H1 (cell line): ENCODE measurements around the gene RBM17. TPM values are rescaled to one million over a fixed set of nuclear protein-coding genes. Genes with fewer than 3 reads are reported as not detected.

Experiments
- BRCA1 ChIP-seq: IDR thresholded peaks from 2 replicates; pipeline ENCODE4 v1.6.1; 2012; ENCODE audit warnings: low read depth, low read length, improper control_type of control experiment
- CHD7 ChIP-seq: fragments of 300-600 bp; sonication (generic); IDR thresholded peaks from 2 replicates; pipeline ENCODE4 v1.7.1; 2012; ENCODE audit warnings: low read length, moderate library complexity, mild to moderate bottlenecking, inconsistent platforms; ENCODE audit not compliant: insufficient replicate concordance
- CTBP2 ChIP-seq: IDR thresholded peaks from 2 replicates; pipeline ENCODE4 v1.7.0; 2011; ENCODE audit warnings: borderline replicate concordance, mild to moderate bottlenecking, moderate library complexity, mixed read lengths, low read length; ENCODE audit not compliant: insufficient read depth, insufficient read length
- EP300 ChIP-seq, 2 experiments: IDR thresholded peaks; 1 replicate in 1 of 2; 2 replicates in 1 of 2; pipeline ENCODE4 v1.6.1; 2011 to 2012; ENCODE audit warnings: low read depth in 2 of 2, low read length in 2 of 2, mild to moderate bottlenecking in 2 of 2, borderline replicate concordance in 1 of 2, inconsistent platforms in 1 of 2, moderate library complexity in 1 of 2
- GABPA ChIP-seq: IDR thresholded peaks from 2 replicates; pipeline ENCODE4 v1.6.1; 2011; ENCODE audit warnings: mild to moderate bottlenecking, low read length, moderate library complexity, borderline replicate concordance; ENCODE audit not compliant: insufficient read depth
- SP4 ChIP-seq: IDR thresholded peaks from 2 replicates; pipeline ENCODE4 v1.6.1; 2012; ENCODE audit warnings: low read length, inconsistent platforms
- polyA plus RNA-seq, 7 experiments: library from polyadenylated mRNA; depleted of rRNA in 3 of 7; stranded (reverse) in 5 of 7; unstranded in 2 of 7; fragments of >200 nt in 5 of 7; fragments of 200-250 nt in 2 of 7; gene quantifications; 1 replicate in 5 of 7; 2 replicates in 1 of 7; 4 replicates in 1 of 7; pipeline versions ENCODE4 v1.2.1 to v1.2.3, GENCODE V29; 2011 to 2013; ENCODE audit warnings: missing spikeins in 2 of 7, mixed read lengths in 2 of 7
- total RNA-seq: library from RNA; stranded (reverse); fragmentation: NEBNext Ultra II Directional; extraction: Animal tissue kit (Norgen Biotek cat#: 25700); gene quantifications from 2 replicates; pipeline ENCODE4 v1.2.1, GENCODE V29; 2021

The RBM17 gene
- total and polyA plus RNA-seq, 2 of the 8 experiments (the other 6 are each of a cell fraction or from before 2014, with no cell fraction given), result 15.7 to 128 TPM

- TF ChIP-seq EP300 (IDR thresholded peaks at IDR 0.05; ENCODE audit: borderline replicate concordance in 1 of 2, low read depth in 2 of 2, low read length in 2 of 2) (no peak), SP4 (no peak), GABPA (no peak), BRCA1 (no peak), CTBP2 (no peak), CHD7 (no peak)
- TF ChIP-seq, all 59 proteins: peak for 0
These were observed 39.9 kb downstream of the RBM17 start (continued) for GRCh38 chr10:6128591-6129251.
